ENCODE results near the gene RABEP2. TPM values are rescaled to one million over a fixed set of nuclear protein-coding genes. Genes with fewer than 3 reads are reported as not detected.

The RABEP2 gene
- total RNA-seq, 6 experiments from 2014 or later: 19.8 to 24.9 (median 21.9) TPM

- Mint-ChIP-seq H3K27ac (no peak overlapping the region), H3K27me3 (ENCODE audit: insufficient read depth) (peaks cover 10% of the 10 kb centered on the region), H3K4me3 (peak overlapping the region; percentile 94), H3K36me3 (ENCODE audit: low read depth) (no peaks in the 10 kb centered on the region; the same call in 1 of the 2 replicates), H3K4me1 (ENCODE audit: low read depth) (peaks cover 18% of the 10 kb centered on the region), H3K9me3 (no peaks in the 10 kb centered on the region; the same call in 1 of the 2 replicates)
- DNase-seq: peak; percentile 78
- peak; percentile 37; the same call in 1 of the 2 replicates for TF ChIP-seq CTCF (IDR thresholded peaks at IDR 0.05)
Measured at GRCh38 chr16:28879841-28880588, 45.0 kb downstream of the RABEP2 start.

GRCh38 chr16:28879261-28879840 lies 45.7 kb downstream of the RABEP2 start:
- H3K4me3 Mint-ChIP-seq: peak overlapping the region; percentile 94
- peak overlapping the region; percentile 58 for H3K27ac Mint-ChIP-seq
- DNase-seq: peak; percentile 10
- no peaks in the 10 kb centered on the region; the same call in 1 of the 2 replicates for H3K36me3 Mint-ChIP-seq (ENCODE audit: low read depth)
- no peak for TF ChIP-seq CTCF (IDR thresholded peaks at IDR 0.05)
- peaks cover 10% of the 10 kb centered on the region for H3K27me3 Mint-ChIP-seq (ENCODE audit: insufficient read depth)
- H3K9me3 Mint-ChIP-seq: no peaks in the 10 kb centered on the region; the same call in 1 of the 2 replicates
- H3K4me1 Mint-ChIP-seq (ENCODE audit: low read depth): peaks cover 18% of the 10 kb centered on the region

DNA sequence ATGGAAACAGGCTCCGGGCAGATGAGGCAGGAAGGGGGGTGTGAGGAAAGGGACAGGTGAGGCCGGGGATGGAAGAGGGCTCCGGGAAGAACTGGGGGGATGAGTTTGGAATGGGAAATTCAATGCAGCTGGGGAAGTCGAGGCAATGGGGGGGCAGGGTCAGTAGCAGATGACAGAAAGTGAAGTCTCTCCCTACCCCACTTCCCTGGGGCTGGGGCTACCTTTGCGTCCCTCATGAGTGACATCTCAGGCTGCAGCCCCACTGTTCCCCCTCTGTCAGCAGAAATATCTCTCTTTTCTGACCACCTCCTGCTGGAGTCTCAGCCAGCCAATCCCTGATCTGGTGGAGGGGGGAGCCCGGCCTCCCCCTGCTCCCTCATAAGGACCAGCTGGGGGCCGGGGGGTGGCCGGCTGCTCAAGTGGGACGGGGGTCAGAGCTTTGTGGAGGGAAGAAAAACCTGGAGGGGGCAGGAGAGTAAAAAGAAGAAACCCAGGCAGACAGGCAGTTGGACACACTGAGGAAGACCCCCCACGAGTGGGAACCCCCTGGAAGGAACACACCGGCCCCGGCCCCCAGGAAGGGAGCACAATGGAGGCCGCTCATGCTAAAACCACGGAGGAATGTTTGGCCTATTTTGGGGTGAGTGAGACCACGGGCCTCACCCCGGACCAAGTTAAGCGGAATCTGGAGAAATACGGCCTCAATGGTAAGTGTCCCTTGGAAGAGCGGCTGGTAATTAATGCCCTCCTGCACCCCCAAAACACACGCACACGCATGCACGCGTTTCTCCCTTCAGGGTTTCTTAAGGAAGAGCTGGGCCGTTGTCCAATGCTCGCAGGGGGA lies 46.7 kb downstream of the RABEP2 start, which contains the start of gene ATP2A1:
TSS of gene ATP2A1 (plus strand) at position 406 of the 844 bp plus-strand sequence. CDS start at position 590, 184 bp downstream.
- no peak for TF ChIP-seq CTCF (IDR thresholded peaks at IDR 0.05)
- Mint-ChIP-seq H3K9me3 (no peaks in the 10 kb centered on the region; the same call in 1 of the 2 replicates), H3K4me1 (ENCODE audit: low read depth) (peaks cover 18% of the 10 kb centered on the region), H3K36me3 (ENCODE audit: low read depth) (no peaks in the 10 kb centered on the region; the same call in 1 of the 2 replicates), H3K27me3 (ENCODE audit: insufficient read depth) (peaks cover 10% of the 10 kb centered on the region; the same call in 1 of the 2 replicates), H3K4me3 (peak within 1 kb of the TSS; percentile 94), H3K27ac (peak within 1 kb of the TSS; percentile 58)
- no peak for DNase-seq

DNA sequence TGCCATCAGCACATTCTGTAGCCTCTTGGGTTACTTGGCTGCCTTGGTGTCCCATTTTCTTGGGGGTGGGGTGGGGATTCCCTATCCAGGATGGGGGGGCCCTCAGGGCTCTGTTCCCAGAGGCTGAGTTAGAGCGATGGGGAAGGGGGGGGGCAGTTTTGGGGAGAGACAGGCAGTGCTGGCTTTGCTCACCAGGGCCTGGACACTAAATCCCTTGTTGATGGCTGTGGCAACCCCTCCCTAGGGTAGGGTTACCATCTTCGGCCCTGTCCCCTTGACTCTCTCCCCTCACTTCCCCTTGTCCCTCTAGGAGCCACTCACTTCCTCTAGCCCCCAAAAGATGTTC lies 47.4 kb downstream of the RABEP2 start:
- Mint-ChIP-seq H3K27me3 (ENCODE audit: insufficient read depth) (peaks cover 10% of the 10 kb centered on the region; the same call in 1 of the 2 replicates), H3K36me3 (ENCODE audit: low read depth) (no peaks in the 10 kb centered on the region; the same call in 1 of the 2 replicates), H3K9me3 (no peaks in the 10 kb centered on the region; the same call in 1 of the 2 replicates), H3K4me1 (ENCODE audit: low read depth) (peaks cover 18% of the 10 kb centered on the region), H3K4me3 (no peak overlapping the region), H3K27ac (no peak overlapping the region)
- no peak for TF ChIP-seq CTCF (IDR thresholded peaks at IDR 0.05)
- no peak for DNase-seq

DNA sequence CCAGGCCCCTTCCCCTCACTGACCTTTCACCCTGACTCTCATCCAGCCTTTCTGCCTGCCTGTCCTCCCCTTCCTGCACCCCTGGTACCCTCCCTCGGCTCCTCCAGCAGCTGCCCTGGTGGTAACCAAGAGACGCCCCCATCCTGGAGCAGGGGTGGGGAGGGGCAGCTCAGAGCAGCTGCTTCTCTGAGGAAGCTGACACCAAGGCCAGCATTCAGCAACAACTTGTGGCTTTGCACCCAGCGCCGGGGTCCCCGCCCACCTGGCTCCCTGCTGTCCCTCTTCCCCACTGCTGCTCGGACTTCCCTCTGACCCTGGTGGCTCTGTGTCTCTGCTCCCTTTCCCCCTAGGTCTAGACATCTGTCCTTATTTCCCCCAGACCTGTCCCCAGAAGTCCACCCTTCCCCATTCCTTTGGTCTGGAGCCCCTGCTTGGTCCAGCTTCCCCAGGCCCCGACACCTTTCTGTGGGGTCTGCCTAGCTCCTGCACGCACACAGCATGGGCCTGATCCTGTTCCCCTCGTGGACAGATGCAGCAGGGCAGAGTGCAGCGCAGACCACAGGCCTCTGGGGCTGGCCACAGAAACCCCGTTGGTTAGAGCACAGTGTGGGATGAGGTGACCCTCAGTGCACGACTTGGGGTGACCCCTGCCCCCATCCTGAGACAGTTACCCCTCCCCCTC lies 47.9 kb downstream of the RABEP2 start:
- no peak overlapping the region for H3K4me3 Mint-ChIP-seq
- no peak for DNase-seq
- no peaks in the 10 kb centered on the region; the same call in 1 of the 2 replicates for H3K36me3 Mint-ChIP-seq (ENCODE audit: low read depth)
- peaks cover 18% of the 10 kb centered on the region for H3K4me1 Mint-ChIP-seq (ENCODE audit: low read depth)
- H3K27ac Mint-ChIP-seq: no peak overlapping the region
- peaks cover 10% of the 10 kb centered on the region; the same call in 1 of the 2 replicates for H3K27me3 Mint-ChIP-seq (ENCODE audit: insufficient read depth)
- no peak for TF ChIP-seq CTCF (IDR thresholded peaks at IDR 0.05)
- H3K9me3 Mint-ChIP-seq: no peaks in the 10 kb centered on the region; the same call in 1 of the 2 replicates

Data from HFFc6 (cell line).